ENCODE results near the gene SNRPD3. TPM values are rescaled to one million over a fixed set of nuclear protein-coding genes. Genes with fewer than 3 reads are reported as not detected.

SNRPD3 gene
- total RNA-seq, 1 experiment from 2014 or later: 270 TPM

DNA sequence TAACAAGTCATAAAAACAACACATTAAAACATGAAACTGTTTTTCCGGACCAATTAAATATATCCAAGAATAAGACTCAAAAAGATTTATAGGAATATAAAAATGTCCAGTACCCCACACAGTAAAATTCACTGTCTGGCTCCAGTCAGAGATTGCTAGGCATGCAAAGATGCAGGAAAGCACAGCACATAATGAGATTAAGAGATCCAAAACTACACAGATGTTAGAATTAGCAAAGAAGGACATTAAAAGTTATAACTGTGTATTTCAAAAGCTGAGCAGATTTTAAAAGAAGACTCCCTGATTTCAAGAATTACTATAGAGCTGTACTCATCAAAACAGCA is 23.4 kb downstream of the SNRPD3 start:
- no peak overlapping the region for H3K27ac ChIP-seq (ENCODE audit: low read length)
- intact Hi-C loops (cut with micrococcal nuclease): no loop called here
- DNase-seq: no peak
- no peaks in the 10 kb centered on the region for H3K27me3 ChIP-seq (ENCODE audit: low read length)
- H2AFZ ChIP-seq (ENCODE audit: low read length): no peak overlapping the region
- H3F3A ChIP-seq (ENCODE audit: low read length, unreplicated experiment): no peaks in the 10 kb centered on the region
- ChIA-PET POLR2A (ENCODE audit: unreplicated experiment) (no interaction called here), CTCF (no interaction called here)
- H3K4me3 ChIP-seq (ENCODE audit: low read length): no peak overlapping the region
- peaks cover 11% of the 10 kb centered on the region for H3K4me1 ChIP-seq (ENCODE audit: insufficient read depth, low read length)
- no peak overlapping the region for H3K9ac ChIP-seq (ENCODE audit: low read length)
- no peaks in the 10 kb centered on the region for H3K9me2 ChIP-seq (replicated peaks; ENCODE audit: low read length)
- BruUV-seq (replicated peaks): TSS peak; percentile 2
- no peaks in the 10 kb centered on the region for H3K9me3 ChIP-seq (ENCODE audit: low read length)
- no peak overlapping the region for H3K4me2 ChIP-seq (ENCODE audit: low read length)
- H3K79me2 ChIP-seq (ENCODE audit: low read length): no peaks in the 10 kb centered on the region
- no peak; the same call in 1 of the 2 replicates for ATAC-seq
- H4K20me1 ChIP-seq (ENCODE audit: low read length): 0 out of 2 replicates have a peak, but pooled peaks cover 4% of the 10 kb centered on the region
- peaks cover 2% of the 10 kb centered on the region; the same call in 1 of the 2 replicates for H3K36me3 ChIP-seq (ENCODE audit: low read depth, low read length)
- TF ChIP-seq EZH2 (IDR thresholded peaks at IDR 0.05; ENCODE audit: low read length, unreplicated experiment): no peak
- TF ChIP-seq, protein P1, sequence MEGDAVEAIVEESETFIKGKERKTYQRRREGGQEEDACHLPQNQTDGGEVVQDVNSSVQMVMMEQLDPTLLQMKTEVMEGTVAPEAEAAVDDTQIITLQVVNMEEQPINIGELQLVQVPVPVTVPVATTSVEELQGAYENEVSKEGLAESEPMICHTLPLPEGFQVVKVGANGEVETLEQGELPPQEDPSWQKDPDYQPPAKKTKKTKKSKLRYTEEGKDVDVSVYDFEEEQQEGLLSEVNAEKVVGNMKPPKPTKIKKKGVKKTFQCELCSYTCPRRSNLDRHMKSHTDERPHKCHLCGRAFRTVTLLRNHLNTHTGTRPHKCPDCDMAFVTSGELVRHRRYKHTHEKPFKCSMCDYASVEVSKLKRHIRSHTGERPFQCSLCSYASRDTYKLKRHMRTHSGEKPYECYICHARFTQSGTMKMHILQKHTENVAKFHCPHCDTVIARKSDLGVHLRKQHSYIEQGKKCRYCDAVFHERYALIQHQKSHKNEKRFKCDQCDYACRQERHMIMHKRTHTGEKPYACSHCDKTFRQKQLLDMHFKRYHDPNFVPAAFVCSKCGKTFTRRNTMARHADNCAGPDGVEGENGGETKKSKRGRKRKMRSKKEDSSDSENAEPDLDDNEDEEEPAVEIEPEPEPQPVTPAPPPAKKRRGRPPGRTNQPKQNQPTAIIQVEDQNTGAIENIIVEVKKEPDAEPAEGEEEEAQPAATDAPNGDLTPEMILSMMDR (conservative IDR thresholded peaks at IDR 0.05; ENCODE audit: low read depth, low read length): no peak
- TF ChIP-seq EZH2phosphoT487 (IDR thresholded peaks at IDR 0.05; ENCODE audit: borderline replicate concordance, low read length): no peak

DNA sequence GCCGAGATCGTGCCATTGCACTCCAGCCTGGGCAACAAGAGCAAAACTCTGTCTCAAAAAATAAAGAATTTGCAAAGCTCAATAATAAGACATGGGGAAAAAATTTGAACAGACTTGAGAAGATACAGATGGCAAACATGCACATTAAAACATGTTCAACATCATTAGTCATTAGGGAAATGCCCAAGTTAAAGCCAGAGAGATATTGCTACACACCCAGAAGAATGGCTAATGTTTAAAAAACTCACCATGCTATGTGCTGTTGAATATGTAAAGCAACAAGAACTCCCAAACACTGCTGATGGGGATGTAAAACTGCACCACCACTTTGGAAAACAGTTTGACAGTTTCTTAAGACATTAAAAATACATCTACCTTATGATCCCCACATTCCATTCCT is 24.5 kb downstream of the SNRPD3 start:
- intact Hi-C loops (cut with micrococcal nuclease): no loop called here
- Histone ChIP-seq H2AFZ (ENCODE audit: low read length) (no peak overlapping the region), H4K20me1 (ENCODE audit: low read length) (0 out of 2 replicates have a peak, but pooled peaks cover 4% of the 10 kb centered on the region), H3K4me3 (ENCODE audit: low read length) (no peak overlapping the region), H3K9me3 (ENCODE audit: low read length) (no peaks in the 10 kb centered on the region), H3K79me2 (ENCODE audit: low read length) (no peaks in the 10 kb centered on the region), H3K9ac (ENCODE audit: low read length) (no peak overlapping the region), H3K36me3 (ENCODE audit: low read depth, low read length) (no peaks in the 10 kb centered on the region; the same call in 1 of the 2 replicates), H3K27me3 (ENCODE audit: low read length) (no peaks in the 10 kb centered on the region), H3K27ac (ENCODE audit: low read length) (no peak overlapping the region), H3K9me2 (replicated peaks; ENCODE audit: low read length) (no peaks in the 10 kb centered on the region), H3K4me2 (ENCODE audit: low read length) (no peak overlapping the region), H3F3A (ENCODE audit: low read length, unreplicated experiment) (no peaks in the 10 kb centered on the region), H3K4me1 (ENCODE audit: insufficient read depth, low read length) (peaks cover 11% of the 10 kb centered on the region)
- no peak for TF ChIP-seq EZH2phosphoT487 (IDR thresholded peaks at IDR 0.05; ENCODE audit: borderline replicate concordance, low read length)
- TF ChIP-seq, protein P1 (conservative IDR thresholded peaks at IDR 0.05; ENCODE audit: low read depth, low read length): no peak
- TF ChIP-seq EZH2 (IDR thresholded peaks at IDR 0.05; ENCODE audit: low read length, unreplicated experiment): no peak
- no peak; the same call in 1 of the 2 replicates for ATAC-seq
- no TSS peak for BruUV-seq (replicated peaks)
- peak; percentile 14 for DNase-seq
- POLR2A ChIA-PET (ENCODE audit: unreplicated experiment): no interaction called here
- CTCF ChIA-PET: no interaction called here

DNA sequence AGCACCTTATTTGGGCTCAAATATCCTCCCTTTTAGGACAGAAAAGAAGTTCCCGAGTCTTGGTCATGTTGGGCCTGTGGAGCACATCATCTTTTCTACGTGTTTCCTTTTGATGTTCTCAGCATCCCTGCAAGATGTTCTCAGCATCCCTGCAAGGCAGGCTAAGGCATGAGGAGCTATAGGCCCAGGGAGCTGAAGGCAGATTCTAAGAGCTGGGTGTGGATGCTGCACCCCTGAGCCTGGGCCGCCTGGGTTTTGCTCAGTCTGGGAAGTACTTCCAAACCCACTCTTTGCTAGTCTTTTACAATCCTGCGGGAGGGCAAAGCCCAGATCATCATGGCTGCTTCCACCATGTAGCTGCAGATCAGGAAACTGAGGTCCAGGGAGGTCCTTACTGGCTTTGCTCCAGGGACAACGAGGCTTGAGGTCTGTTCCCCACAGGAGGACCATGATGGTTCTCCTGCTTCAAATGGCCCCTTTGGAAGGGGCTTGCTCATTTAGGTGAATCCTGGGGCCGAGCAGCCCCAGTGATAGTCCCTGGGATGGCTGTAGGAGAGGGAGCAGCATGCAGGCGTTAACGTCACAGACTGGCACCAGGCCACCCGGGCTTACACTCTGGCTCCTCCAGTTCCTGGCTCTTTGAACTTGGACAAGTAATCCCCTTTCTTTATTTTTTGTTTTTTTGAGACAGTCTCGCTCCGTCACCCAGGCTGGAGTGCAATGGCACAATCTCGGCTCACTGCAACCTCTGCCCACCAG is 26.4 kb downstream of the SNRPD3 start:
- H3K36me3 ChIP-seq (ENCODE audit: low read depth, low read length): no peaks in the 10 kb centered on the region
- no peak overlapping the region for H3K27ac ChIP-seq (ENCODE audit: low read length)
- peaks cover 11% of the 10 kb centered on the region for H3K4me1 ChIP-seq (ENCODE audit: insufficient read depth, low read length)
- H3K9ac ChIP-seq (ENCODE audit: low read length): no peak overlapping the region
- 0 out of 2 replicates have a peak, but pooled peaks cover 4% of the 10 kb centered on the region for H4K20me1 ChIP-seq (ENCODE audit: low read length)
- TF ChIP-seq, protein P1 (conservative IDR thresholded peaks at IDR 0.05; ENCODE audit: low read depth, low read length): no peak
- TF ChIP-seq EZH2phosphoT487 (IDR thresholded peaks at IDR 0.05; ENCODE audit: borderline replicate concordance, low read length) (no peak), EZH2 (IDR thresholded peaks at IDR 0.05; ENCODE audit: low read length, unreplicated experiment) (no peak)
- H3K4me3 ChIP-seq (ENCODE audit: low read length): no peak overlapping the region
- no peak overlapping the region for H2AFZ ChIP-seq (ENCODE audit: low read length)
- no peaks in the 10 kb centered on the region for H3K9me3 ChIP-seq (ENCODE audit: low read length)
- no peaks in the 10 kb centered on the region for H3K27me3 ChIP-seq (ENCODE audit: low read length)
- no peaks in the 10 kb centered on the region for H3F3A ChIP-seq (ENCODE audit: low read length, unreplicated experiment)
- POLR2A ChIA-PET (ENCODE audit: unreplicated experiment): no interaction called here
- H3K79me2 ChIP-seq (ENCODE audit: low read length): no peaks in the 10 kb centered on the region
- no peak overlapping the region for H3K4me2 ChIP-seq (ENCODE audit: low read length)
- intact Hi-C loops (cut with micrococcal nuclease): no loop called here
- BruUV-seq (replicated peaks): no TSS peak
- ATAC-seq (no peak), DNase-seq (no peak)
- H3K9me2 ChIP-seq (replicated peaks; ENCODE audit: low read length): no peaks in the 10 kb centered on the region
- CTCF ChIA-PET: no interaction called here

All from PC-3 (cell line).